Neural cell (in vitro differentiated cells): ENCODE results near the gene PIBF1.

Experiments
- CTCF ChIP-seq: fragments of 450-650 bp; IDR thresholded peaks from 2 replicates; pipeline ENCODE4 v1.5.1; 2014; ENCODE audit warnings: antibody characterized with exemption, mild to moderate bottlenecking, moderate library complexity; ENCODE audit not compliant: poor library complexity, severe bottlenecking
- EP300 ChIP-seq: fragments of 450-650 bp; conservative IDR thresholded peaks from 2 replicates; pipeline ENCODE4 v1.6.1; 2014; ENCODE audit warnings: antibody characterized with exemption, mild to moderate bottlenecking, moderate library complexity; ENCODE audit not compliant: poor library complexity, severe bottlenecking
- EZH2 ChIP-seq: fragments of 200-600, 300-800 bp; shearing (Covaris generic), sonication (generic); IDR thresholded peaks from 2 replicates; pipeline ENCODE4 v1.6.1; 2014; ENCODE audit warnings: antibody characterized with exemption, low read length, borderline replicate concordance, mild to moderate bottlenecking; ENCODE audit not compliant: insufficient read depth, poor library complexity, severe bottlenecking
- RAD21 ChIP-seq: fragments of 450-650 bp; conservative IDR thresholded peaks from 2 replicates; pipeline ENCODE4 v1.6.1; 2014; ENCODE audit warnings: antibody characterized with exemption, mild to moderate bottlenecking, moderate library complexity
- REST ChIP-seq: IDR thresholded peaks from 2 replicates; pipeline ENCODE4 v1.6.1; 2012; ENCODE audit warnings: borderline replicate concordance
- SMC3 ChIP-seq: fragments of 450-650 bp; conservative IDR thresholded peaks from 2 replicates; pipeline ENCODE4 v1.6.1; 2014; ENCODE audit warnings: antibody characterized with exemption, mild to moderate bottlenecking, moderate library complexity; ENCODE audit not compliant: poor library complexity

- TF ChIP-seq CTCF (no peak), EP300 (no peak), EZH2 (no peak), REST (no peak), RAD21 (no peak), SMC3 (no peak)
Measured at GRCh38 chr13:72745260-72745659, 36.7 kb upstream of the PIBF1 start.
